ENCODE measurements around the gene PEX7.
"Not testable (repeated sequence)": the region's sequence is repeated elsewhere in the genome, so short reads cannot be mapped to it uniquely, and the experiment has no call there.

PEX7 gene

DNA sequence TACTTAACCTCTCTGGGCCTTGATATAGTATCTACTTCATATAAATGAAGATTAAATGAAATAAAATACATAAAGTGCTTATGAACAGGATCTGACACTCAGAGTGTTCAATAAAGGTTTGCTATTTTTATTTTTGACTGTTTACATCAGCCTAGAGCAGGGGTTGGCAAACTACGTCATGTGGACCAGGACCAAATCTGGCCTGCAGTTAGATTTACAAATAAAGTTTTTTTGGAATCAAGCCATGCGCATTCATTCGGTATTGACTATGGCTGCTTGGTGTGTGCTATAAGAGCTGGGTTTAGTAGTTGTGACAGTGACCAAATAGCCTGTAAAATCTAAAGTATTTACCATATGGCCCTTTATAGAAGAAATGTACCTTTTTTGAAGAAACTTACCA is 20.8 kb downstream of the PEX7 start:
- ATAC-seq, result no peak

DNA sequence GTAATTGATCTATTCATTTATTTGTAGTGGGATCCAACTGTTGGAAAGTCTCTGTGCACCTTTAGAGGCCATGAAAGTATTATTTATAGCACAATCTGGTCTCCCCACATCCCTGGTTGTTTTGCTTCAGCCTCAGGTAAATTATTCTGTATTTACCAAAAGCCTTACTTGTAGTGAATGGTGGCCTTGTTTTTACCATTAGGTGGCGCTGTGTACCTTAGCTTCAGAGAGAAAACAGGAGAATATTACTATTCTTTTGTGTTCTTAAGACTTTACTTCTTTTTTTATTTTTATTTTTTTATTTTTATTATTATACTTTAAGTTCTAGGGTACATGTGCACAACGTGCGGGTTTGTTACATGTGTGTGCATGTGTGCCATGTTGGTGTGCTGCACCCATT is 23.7 kb downstream of the PEX7 start:
- no peak for ATAC-seq

DNA sequence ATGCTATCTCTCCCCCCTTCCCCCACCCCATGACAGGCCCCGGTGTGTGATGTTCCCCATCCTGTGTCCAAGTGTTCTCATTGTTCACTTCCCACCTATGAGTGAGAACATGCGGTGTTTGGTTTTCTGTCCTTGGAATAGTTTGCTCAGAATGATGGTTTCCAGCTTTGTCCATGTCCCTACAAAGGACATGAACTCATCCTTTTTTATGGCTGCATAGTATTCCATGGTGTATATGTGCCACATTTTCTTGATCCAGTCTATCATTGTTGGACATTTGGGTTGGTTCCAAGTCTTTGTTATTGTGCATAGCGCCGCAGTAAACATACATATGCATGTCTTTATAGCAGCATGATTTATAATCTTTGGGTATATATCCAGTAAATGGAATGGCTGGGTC is 24.1 kb downstream of the PEX7 start:
- not testable (repeated sequence) for ATAC-seq

DNA sequence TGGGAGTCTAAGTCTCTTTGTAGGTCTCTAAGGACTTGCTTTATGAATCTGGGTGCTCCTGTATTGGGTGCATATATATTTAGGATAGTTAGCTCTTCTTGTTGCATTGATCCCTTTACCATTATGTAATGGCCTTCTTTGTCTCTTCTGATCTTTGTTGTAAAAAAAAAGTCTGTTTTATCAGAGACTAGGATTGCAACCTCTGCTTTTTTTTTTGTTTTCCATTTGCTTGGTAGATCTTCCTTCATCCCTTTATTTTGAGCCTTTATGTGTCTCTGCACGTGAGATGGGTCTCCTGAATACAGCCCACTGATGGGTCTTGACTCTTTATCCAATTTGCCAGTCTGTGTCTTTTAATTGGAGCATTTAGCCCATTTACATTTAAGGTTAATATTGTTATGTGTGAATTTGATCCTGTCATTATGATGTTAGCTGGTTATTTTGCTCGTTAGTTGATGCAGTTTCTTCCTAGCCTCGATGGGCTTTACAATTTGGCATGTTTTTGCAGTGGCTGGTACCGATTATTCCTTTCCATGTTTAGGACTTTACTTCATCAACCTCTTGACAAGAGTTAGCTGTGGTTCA is 27.7 kb downstream of the PEX7 start:
- not testable (repeated sequence) for ATAC-seq

DNA sequence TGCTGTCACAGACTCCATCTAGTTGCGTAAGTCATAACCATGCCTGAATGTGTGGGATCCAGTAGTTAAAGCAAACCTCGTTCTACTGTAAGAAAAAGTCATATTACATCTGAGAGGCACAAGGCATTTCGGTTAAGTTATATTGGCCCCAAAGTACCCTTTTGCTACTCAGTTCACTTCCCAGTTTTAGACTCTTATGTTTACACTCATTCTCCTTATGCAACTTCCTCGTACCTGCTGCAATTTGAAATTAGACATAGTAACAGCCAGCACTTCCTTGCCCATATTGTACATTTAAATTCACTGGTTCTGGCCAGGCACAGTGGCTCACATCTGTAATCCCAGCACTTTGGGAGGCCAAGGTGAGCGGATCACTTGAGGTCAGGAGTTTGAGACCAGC is 37.0 kb downstream of the PEX7 start:
- no peak for ATAC-seq

DNA sequence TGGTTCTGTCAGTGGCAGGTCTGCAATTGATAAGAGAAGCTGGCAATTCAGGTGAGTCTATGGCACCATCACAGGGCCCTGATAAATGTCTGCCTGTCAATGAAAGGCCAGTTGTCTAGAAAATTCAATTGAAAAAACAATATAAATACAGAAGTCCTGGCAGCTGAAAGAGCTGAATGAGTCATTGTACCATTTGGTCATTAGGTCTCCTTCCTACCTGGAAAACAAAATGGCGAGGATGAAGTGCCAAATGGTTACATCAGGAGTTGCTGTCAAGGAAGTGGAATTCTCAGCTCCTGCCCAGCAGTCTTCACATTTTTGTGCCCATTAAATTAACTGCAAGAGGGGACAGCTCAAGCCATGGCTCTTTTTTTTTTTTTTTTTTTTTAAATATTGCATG is 37.7 kb downstream of the PEX7 start:
- no peak for ATAC-seq

DNA sequence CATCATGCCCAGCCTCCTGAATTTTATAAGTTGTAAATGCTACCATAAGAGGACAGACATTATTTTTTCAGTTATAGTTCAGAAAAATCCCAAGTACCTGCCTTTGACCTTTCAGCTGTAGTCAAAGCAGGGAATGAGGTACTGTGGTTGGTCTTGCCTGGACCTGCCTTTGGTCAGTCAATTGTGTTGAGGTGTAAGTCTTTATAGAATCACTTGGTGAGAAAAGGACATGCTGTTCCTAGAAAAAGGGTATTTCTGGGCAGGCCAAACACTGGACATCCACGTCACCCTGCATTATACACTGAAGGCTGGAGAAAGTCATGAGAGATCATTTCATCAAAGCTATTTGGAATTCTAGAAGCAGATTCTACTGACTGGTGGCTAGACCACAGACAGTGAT is 40.3 kb downstream of the PEX7 start:
- no peak for ATAC-seq

DNA sequence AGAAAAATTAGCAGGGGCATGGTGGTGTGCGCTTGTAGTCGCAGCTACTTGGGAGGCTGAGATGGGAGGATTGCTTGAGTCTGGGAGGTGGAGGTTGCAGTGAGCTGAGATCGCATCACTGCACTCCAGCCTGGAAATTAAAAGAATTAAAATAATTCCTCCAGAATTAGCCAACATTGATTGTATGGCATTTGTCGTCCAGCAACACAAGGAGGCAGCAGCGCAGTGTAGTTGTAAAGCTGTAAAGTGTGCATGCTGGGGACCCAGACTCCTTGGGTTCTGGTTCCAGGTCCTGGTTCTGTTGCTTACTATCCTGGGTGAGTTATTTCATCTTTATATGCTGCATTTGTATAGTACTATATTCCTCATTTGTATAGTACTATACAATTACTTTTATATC is 41.4 kb downstream of the PEX7 start:
- ATAC-seq, result no peak

DNA sequence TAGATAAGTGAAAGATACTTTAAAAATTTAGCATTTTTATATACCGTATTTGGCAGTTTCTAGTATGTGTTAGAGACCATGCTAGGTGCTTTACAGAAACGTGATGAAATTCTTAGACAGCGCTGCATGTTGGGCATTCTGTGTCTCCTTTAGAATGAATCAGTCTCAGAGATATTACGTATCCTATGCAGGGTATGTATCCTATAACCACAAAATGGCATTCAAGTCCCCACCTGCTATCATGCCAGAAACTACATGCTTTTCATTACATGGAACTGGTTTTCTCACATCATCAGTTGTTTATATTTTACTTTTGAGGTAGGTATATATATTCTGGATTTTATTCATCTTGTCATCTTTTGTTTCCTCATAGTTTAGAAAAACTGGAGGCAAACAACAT is 42.3 kb downstream of the PEX7 start:
- no peak for ATAC-seq

DNA sequence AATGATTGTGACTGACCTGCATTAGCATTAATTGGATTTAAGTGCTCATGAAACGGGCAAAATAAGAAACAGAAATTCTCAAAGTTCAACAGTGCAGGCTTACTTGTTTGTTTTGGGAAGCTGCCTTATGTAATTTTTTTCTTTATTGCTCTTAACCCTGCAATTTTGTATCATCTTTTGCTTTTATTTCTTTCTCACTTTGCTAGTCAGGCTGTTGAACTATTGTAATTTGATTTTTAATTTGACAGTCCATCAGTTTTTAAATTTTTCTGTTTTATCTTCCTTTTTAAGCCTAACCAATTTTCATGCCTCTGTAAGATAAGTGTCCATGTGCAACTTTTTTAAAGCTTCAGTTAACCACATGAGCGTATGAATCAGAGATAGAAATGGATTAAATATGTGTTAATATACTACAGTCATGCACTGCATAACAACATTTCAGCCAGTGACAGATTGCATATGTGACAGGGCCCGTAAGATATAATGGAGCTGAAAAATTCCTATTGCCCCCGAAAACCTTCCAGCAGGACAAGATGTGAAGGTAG is 44.6 kb downstream of the PEX7 start:
- ATAC-seq, result no peak

DNA sequence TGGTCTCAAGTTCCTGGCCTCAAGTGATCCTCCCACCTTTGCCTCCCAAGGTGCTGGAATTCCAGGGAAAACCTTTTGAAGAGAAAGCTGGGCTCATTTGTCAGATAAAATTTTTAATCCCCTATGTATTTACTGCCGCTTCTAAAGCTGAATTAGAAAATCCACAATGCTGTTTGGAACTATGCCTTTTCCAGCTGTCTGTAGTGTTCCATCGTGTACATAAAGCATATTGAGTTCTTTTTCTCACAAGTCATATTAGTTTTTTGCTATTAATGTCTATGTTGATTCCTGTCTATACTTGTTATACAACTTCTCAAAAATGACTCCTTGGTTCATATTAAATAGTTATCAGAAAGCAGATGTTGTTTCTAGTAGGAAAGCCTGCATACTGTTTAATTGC is 47.1 kb downstream of the PEX7 start:
- no peak for ATAC-seq

DNA sequence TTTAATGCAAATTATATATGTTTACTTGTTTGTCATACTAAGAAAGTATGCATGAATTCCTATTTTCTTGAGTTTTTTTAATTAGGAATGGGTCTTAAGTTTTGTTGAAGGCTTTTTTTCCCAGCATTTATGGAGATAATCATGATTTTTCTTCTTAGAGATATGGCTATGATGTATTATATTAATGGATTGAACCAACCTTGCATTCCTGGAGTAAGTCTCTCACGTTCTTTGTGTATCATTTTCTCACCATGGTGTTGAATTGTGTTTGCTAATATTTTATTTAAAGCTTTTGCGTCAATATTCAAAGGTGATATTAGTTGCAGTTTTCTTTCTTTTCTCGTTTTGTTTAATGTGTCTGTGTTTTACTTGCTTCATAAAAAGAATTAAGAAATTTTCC is 51.4 kb downstream of the PEX7 start:
- ATAC-seq, result no peak

DNA sequence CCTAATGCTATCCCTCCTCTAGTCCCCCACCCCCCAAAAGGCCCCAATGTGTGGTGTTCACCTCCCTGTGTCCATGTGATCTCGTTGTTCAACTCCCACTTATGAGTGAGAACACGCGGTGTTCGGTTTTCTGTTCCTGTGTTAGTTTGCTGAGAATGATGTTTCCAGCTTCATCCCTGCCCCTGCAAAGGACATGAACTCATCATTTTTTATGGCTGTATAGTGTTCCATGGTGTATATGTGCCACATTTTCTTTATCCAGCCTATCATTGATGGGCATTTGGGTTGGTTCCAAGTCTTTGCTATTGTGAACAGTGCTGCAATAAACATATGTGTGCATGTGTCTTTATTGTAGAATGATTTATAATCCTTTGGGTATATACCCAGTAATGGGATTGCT is 54.1 kb downstream of the PEX7 start:
- ATAC-seq, result not testable (repeated sequence)

DNA sequence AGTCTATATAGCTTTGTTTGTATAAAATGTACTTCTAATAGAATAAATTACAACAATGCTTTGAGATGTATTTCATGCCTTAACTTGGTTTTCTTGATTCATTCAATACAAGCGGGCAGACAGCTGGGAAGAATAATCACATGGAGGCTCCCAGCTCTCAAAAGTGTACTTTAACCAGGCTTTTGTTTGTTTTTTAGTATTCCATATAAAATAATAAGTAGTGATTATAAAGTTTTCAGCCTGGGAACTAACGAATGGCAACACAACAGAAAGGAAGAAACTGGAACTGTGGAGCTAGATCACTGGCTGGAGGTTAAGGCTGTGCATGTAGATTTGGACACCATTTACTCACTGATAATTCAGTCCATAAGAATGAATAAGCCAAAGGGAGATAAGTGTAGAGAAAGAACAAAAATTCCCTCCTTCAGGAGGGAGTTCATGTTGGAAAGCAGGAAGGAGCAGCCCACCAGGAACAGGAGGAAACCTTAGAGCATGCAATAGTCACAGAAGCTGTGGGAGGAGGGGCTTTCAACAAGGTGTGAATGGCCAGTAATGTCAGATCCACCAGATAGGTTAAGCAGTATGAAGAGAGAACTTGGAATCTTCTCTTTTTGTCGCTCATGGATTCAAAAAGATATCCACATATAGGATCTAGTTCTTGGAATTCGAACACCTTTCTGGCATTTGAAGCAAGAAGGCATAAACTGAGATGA is 58.5 kb downstream of the PEX7 start:
- no peak for ATAC-seq

DNA sequence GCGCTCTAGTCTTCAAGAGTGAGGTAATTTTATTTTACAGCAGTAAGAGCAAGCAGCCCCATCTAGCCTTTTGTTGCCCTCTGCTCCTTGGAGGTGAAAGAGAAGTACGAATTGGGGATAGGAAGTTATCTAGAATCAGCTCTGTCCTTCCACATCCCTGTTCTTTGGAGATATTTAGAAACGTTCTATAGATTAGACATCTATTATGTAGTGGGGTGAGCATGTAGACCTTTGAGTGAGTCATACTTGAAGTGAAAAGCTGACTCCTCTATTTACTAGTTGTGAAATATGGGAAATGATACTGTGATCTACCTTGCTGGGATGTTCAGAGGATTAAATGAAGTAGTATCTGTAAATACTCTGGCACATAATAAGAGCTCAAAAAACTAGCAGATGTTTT is 63.7 kb downstream of the PEX7 start:
- ATAC-seq, result no peak

DNA sequence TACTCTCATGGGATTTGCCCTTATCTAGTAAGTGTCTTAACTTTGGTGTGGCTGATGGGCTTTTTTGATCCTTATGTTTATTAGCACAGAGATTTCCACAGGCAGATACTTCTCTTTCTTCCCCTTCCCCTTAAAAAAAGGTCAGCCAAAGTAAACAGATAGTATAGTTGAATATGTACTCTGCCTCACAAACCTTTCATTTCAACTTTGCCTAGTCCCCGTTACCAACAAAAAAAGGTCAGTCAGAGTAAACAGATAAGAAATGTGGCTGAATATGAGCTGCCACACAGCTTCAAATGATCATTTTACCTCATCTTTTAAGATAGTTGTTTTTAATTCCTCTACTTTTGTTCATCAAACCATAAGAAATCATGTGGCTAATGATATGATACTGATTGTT is 65.6 kb downstream of the PEX7 start:
- no peak for ATAC-seq

DNA sequence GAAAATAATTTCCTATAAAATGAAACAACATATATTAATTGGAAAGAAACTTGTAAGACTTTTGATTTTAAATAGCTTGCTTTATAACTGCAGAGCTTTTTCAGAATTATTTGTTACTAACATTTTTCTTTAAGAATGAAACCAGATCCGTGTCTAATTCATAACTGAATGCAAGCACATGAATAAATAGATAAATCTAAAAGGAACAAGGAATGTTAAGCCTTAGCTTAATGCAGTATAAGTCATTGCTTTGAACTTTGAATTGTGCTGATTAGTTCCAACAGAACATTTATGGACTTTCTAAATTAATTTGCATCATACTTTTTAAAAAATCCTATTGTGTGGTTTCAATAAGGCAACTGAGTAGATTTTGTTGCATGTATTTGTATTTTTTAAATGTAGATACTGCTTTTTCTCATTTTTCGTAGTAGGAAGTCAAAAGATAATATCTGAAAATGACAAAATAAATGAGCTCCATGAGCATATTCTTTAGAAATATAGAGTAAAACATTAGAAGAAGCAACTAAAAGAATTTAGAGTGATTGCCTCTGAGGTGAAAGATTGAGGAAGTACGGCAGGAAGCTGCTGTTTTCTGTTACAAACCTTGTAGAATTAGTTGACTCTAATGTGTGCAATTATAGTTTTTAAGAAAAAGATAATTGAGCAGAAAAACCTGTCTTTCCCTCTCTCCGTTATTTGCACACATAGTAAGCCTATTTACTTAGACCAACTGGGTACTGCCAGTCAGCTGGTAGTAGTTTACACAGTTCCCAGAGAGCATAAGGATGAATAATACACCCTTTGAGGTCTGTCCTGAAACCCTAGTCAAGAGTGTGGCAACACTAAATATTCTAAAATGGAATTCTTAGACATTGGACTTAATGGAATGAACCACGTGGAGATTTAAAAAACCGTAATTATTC is 67.1 kb downstream of the PEX7 start:
- ATAC-seq, result no peak

DNA sequence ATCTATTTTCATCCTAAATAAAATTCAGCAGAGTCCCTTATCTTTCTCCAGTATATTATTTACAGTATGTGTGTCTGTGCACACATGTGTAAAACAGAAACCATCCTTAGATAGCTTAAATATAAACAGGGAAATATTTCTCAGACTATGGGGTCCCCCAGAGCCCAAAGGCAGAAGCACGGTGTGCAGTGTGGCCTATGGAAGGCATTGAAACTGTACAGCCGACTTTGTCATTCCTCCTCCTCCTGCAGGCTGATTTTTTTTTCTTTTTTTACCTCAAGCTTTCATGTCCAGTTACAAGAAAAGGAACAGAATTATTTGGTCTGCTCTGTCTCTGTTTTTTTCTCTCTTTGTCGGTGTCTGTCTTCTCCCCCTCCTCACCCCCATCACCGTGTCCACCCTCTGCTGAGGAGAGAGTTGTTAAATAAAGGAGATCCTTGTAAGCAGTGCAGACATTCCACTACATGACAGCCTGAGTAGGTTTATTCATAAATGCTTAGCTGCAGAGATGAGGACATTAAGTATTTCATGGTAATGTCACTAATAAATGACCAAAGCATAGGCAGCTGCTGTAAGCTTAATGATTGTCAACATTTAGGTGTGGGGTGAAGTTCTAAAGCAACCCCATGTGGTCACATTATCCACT is 67.9 kb downstream of the PEX7 start:
- no peak for ATAC-seq

DNA sequence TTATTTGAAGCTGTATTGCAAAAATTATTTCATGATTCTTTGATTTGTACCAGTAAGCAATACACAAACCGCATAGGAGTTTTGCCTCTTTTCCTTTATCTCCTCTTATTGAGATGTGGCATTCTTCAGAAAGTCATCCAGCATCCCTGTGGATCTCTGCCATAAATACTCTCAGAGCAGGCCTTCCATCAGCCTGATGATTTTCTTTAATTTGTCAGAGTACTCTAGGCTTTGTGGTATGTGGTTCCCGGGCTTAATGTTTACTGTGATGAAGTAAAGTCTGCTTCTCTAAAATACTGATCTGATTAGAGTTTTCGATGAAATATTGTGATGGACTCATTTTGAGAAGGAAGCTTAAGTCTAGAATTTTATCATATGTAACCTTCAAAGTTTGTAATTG is 68.6 kb downstream of the PEX7 start:
- no peak for ATAC-seq

DNA sequence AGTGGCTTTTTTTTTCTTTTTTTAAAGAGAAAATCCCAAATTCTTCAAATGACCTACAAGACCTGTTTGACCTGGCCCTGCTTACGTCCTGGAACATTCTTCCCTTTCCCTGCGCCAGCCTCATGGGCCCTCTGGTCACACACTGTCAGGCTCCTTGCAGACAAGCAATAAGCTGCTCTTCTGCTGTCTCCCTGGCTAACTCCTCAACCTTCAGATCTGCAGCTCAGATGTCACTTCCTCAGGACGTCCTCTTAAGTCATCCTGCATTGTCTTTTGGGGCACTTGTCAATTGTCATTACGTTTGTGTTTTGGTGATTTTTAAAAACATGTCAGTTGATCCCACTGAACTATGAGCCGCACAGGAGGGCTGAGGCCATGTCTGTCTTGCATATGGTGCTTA is 70.8 kb downstream of the PEX7 start:
- ATAC-seq, result no peak

DNA sequence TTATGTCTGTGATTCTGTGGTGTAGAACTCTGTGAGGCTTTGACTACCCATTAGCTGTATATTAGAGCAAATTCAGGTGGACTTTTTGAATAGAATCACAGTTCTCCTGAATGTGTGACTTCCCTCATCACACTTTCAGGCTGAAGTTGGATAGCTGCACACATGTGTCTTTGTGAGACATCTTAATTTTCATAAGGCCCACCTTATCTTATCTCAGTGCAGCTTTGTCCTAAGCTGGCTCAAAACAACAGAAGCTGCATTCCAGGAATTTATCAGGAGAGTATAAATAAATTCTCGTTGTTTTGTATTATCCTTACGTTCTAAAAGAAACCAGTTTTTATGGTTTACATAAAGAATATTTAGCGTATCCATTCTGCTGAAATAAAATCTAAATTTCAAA is 73.5 kb downstream of the PEX7 start:
- no peak for ATAC-seq

DNA sequence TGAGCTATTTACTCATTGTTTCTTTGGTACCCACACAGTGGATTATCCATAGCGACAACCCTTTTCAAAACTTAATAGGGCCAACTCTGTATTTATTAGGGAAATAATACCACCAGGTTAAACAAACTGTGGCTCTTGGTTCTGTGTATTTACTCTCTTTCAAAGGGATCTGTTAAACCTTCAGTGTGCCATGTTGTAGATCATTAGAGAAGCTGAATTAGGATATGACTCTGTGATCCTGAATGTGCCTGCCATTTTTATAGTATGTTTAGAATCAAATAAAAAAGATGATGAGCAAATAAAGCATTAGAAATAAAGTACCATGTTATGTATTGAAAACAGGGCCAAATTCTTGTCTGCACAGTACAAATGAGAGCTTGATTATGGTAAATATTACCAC is 74.7 kb downstream of the PEX7 start:
- no peak for ATAC-seq

DNA sequence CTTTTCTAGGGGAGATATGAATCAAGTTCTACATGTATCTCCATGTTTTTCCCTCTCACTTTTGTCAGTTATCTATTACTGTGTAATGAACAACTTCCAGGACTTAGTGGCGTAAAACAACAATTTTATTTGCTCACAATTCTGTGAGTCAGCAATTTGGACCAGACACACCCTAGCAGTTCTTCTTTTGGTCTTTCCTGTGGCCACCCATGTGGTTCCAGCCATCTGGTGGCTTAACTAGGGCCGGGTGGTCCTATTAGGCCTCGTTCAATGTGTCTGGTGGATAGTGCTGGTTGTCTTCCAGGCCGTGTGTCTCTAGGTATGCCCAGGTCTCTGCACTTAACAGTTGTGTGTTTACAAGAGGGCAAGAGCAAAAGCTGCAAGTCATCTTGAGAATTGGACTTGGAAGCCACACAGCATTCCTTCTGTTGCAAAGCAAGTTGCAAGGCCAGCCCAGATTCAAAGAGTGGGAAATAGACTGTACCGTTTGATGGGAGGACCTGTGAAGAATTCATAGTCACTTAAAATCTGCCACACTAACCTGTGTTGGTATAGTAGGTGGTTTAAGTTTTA is 78.9 kb downstream of the PEX7 start:
- no peak for ATAC-seq
